Stimulated activated CD8-positive, alpha-beta memory T cell treated with anti-CD3 and anti-CD28 coated beads, Interleukin-15, amount 100 ng/mL, for 24 hours (primary cell): ENCODE data around the gene UNC13D.
A peak's percentile ranks its signal among the peaks of the same experiment; 100 is the strongest.

Source experiments
- DNase-seq: peaks from one replicate; pipeline ENCODE4 v3.0.0-alpha.2; 2020; ENCODE audit warnings: low read depth

Gene UNC13D

DNA sequence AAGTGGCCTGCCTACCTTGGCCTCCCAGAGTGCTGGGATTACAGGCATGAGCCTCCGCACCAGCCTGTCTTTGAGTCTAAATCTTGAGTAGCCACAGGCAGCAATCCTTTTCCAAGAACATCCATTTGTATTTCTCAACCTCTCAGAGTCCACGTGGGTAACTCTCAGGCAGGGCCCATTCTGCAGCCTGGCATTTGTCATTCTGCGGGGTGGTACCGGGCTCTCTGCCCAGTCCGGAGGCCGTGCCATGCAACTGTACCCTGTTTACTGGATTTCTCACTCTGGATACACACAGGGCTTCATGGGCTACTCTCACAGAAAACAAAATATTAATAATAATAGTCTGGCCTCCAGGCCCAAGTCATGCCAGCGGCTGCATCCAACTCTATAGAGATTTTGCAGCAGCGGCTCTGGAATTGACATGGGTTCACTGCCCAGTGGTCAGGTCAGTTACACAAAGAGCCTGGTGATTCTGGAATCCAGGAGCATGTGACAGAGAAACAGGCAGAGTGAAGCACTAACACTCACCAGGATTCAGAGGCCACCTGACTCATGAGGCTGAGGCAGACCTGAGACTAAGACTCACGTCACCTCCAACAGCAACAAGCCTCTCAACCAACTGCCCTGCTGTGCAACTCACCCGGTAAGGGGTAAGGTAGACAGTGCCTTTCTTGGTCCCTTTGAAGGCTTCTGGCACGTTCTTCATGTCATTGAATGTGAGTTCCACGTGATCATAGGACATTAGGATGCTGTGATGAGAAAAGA is 6.9 kb upstream of the UNC13D start:
- no peak for DNase-seq

DNA sequence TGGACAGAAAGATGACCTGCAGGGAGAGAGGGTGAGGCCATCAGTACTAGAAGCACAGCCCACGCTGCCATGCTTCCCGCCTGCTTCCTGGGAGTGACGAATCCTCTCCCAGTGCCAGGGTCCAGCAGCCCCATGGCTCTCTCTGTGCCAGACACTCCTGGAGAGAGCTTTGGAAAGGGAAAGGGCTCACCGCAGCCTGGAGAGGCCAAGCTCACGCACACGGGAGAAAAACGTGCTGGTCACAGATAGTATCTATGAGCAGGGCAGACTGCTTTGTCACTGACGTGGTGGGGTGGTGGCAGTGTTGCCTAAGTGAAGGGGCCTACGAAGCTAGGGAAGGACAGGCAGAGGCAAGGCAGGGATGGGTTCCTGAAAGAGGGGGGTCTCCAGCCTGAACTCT is 5.5 kb upstream of the UNC13D start:
- no peak for DNase-seq

DNA sequence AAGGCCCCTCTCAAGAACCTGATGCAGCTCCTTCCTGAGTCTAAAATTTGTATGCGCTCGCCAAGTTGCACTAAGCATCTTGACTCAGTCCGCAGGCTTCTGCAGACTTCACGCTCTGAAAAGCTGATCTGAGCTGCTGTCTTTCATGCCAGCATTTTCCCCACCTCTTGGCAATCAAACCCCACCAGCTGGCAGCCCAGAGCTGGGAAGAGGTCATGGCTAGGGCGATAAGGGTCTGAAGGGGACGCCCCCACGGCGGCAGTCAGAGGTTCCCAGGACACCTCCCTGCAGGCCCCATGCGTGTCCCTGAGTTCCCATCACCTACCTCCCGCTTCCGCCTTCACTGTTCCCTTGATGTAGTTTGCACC is 5.1 kb upstream of the UNC13D start:
- no peak for DNase-seq

DNA sequence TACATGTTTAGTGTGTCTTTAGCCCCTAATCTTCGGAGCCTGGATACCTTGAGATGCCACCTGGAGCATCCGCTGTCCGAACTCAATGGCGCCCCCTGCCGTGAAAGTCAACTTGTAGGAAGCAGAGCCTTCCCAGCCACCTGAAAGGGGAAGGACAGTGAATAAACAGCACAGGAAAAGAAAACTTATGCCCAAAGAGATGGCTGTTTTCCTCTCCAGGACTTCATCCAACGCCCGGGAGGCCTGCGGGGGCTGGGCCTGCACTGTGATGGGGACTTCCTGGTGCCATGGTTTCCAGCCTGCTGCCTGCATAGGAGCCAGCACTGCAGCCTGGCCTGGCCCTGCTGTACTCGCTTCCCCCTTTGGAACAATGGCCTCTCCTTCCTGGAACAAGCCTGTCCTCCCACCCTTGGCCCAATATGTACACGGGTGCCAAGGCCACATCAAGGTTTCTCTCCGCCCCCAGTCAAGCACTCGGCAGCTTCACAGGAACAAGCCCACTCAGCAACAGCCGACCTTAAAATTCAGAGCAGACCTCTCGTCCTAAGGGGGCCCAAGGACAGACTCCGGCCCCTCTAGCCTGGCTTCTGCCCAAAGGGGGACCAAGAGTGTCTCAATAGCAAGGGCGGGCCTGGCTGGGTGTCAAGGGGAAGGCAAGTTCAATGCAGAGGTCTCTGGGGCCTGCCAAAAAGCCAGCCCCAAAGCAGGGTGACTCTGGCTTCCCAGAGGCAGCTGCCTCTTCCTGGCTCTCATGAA is 4.5 kb upstream of the UNC13D start:
- peak; percentile 72 for DNase-seq

DNA sequence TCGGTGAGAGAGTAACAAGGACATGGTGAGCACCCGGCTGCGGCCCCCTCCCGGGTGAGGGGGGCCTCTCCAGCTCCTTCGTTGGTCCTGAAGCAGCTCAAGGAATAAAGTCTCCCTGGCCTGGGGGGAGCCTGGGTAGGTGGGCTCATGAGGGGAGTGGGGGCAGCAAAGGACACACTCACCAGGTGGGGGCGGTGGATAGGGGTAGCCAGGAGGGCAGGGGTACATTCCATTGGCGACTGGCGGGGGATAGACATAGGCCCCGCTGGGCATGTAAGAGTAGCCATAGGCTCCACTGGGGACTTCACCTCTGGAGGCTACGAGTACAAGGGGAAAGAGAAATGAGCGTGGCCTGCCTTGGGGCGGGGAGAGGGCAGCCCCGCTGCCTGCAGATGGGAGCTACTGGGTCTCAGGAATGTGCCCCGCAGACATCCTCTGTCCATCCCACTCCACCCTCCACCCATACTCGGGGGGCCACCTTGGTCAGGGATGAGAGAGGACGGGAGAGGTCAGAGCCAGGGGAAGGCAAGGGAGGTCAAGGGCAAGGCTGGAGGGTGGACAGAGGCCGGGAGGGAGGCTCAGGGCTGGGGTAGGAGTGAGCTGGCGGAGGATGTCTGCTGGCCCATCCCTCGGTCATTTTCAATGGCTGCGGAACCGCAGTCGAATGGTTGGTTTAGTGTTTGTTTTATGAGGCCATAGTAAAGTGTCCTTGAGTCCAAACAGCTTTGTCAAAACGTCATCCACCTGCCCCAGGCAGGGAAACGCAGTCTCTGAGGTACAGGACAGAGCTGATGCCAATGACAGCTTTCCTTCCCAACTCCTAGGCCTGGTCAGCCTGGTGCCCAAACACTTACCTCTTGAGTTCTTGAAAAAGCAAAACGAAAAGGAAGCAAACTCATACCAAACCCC is 3.7 kb upstream of the UNC13D start:
- no peak for DNase-seq

DNA sequence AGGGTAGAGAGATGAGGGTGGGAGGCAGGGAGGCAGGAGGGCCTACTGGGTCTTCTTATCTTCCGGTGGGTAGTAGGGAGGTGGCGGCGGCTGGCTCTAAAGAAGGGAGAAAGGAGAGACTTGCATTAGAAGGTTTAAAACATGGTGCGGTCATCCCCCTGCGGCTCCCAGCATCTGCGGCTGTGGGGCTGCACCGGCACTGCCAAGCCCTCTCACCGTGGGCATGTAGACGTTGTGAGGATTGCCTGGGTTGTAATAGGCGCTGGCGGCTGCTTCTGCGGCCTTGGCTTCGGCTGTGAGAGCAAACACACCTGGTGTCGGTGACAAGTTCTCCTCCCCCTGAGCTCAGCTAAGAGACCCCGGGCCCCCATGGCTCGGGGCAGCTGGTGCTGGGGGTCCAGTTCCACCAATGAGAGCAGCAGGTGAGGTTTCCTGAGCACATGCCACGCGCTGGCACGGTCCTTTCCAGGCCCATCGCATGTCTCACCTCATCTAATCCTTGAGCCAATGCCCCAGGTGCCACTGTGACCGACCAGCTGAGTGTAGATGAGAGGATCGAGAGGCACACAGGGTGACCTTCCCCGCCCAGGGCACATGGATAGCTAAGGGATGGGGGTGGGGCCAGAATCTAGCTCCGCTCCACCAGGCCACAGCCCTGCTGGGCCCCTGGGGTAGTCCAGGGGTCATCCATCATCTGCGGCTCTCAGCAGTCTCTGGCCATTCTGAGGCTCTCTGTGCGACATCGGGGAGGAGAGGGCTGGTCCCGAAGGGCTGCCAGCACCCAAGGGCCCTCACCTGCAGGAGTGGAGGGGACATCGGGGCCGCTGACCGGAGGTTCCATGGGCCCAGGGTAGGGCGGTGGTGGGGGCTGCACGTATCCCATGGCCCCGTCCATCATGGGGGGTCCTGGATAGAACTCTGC is 2.7 kb upstream of the UNC13D start:
- DNase-seq: no peak

DNA sequence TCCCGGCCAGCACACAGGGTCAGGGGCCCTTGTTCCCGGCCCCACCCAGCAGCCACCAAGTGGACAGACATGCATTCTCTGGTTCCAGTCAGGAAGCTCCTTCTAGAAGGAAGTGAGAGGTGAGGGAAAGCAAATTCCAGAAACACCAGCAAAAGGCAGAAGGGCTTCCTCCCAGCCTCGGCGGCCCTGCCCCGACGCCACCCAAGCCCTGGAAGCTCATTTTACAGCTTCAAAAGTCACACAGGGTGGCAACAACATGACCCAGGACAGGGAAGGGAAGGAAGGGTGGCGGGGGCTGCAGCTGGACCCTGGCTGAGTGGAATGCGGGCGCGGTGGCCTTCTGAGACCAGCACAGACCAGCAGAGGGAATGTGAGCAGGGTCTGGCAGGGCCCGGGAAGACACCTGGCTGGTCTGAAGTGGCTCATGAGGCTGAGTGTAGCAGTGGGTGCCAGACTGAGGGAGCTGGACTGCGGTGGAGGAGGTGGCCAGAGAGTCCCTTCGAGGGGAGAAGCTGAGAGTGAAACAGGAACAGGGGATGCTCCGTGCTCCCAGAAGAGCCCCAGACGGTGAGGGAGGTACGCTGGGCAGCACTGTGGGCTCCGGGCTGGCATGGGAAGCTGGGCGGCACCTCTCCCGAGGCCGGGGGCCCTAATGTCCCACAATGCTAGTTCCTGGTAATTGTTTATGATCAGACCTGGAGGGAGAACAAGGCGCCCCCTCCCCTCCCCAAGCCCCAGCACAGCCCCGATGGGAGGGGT is 1.9 kb upstream of the UNC13D start:
- DNase-seq: no peak

DNA sequence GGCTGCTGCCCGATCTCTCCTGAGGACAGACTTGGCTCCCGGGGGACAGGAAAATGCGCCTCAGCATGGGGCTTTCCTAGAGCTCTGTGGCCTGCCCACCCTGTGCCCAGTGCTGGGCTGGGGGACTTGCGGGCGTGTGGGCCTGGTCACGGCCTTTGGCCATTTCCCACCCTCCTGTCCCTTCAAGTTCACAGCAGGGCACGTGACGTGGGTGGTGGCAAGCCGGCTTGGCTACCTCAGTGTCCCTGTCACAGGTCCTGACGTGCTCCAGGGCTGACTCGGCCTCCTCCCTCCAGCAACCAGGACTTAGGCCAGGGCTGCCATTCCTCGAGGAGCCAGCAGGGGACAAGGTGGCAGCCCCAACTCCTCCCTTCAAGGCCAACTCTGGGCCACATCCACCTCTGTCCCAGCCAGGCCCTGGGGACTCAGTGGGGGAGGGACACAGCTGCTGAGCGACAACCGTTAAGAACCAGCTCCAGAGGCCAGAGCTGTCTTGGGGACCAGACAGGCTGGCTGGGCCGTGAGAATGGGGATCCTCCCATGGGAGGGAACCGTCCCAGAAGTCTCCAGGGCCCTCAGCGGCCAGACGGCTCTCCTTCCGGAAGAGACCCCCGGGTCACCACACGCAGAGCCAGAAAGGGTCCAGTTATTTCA is 981 bp upstream of the UNC13D start:
- no peak for DNase-seq

DNA sequence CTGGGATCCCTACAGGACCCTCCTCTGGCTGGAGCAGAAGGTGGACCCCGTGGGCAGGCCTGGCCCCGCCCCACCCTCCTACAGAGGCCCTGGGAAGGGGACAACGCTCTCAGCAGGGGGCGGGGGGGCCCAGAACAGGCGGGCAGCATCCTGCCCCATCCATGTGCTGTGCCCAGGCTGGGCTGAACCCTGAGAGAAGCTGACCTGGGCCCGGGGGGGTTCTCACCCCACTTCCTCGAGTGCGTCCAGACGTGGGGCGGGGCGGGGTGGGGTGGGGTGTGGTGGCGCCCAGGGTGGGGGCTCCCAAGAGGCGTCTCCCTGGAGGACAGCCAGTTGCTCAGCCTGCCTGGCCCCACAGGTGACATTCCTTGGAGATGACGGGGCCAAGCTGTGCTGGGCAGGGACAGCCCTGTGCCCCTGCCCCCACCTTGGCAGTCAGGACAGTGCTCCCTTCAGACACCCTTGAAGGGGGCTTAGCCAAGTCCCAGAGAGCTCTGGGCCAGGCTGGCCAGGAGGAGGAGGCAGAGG is 390 bp upstream of the UNC13D start:
- DNase-seq: no peak

DNA sequence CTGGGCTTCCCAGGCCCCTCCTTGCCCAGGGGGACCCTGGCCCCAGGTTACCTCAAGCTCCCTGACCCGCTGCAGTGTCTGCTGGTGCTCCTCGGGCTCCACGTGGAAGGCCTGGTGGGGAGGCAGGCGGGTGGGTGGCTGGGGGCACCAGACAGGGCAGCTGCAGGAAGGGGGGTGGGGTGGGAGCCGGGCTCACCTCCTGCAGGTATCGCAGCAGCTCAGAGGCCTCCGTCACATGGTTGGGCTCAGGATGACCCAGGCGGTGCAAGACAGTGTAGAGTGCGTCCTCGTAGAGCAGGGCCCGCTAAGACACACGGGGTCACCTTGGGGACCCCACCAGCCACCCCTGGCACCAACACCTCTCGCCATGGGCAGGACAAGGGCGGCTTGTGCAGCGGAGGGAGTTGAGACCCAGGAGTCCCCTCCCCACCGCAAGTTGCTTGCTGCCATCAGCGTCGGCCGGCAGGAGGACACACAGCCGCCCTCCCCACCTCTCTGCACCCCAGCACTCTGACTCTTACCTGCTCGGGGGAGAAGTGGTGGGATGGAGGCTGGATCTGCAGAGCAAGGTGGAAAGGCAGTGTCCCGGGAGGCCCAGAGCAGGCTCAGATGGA is 1.1 kb downstream of the UNC13D start:
- DNase-seq: no peak

DNA sequence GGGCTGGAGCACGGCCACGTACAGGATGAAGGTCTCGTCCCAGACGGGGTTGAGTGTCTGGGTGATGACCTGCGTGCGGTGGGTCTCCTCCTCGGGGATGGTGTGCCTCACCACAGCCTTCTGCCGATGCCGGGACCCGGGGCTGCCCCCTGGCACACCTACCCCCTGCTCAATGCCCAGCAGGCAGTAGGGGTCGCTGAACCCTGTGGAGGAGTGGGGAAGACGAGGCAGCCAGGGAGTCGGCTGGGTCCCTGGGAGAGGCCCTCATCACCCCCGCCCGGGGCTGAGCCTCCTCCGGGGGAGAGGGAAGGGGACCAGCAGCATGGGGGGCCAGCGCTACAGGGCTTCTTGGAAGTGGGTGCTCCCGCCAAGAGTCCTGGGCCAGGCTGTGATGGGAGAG is 1.8 kb downstream of the UNC13D start:
- DNase-seq: no peak

DNA sequence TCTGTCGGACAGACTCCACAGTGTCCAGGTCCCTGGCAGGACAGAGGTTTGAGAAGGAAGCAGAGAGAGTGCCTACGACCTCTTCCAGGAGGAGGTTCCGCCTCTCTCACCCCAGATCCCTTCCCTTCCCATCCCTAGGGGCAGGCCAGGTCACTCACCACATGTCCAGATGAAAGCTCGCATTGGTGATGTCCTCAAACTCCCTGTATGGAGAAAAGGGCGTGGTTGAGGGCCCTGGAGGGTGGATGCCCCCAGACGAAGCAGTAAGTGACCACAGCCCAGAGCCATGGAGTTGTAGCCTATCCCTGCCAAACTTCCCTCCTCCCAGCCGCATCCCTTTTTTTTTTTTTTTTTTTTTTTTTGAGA is 3.4 kb downstream of the UNC13D start:
- no peak for DNase-seq

DNA sequence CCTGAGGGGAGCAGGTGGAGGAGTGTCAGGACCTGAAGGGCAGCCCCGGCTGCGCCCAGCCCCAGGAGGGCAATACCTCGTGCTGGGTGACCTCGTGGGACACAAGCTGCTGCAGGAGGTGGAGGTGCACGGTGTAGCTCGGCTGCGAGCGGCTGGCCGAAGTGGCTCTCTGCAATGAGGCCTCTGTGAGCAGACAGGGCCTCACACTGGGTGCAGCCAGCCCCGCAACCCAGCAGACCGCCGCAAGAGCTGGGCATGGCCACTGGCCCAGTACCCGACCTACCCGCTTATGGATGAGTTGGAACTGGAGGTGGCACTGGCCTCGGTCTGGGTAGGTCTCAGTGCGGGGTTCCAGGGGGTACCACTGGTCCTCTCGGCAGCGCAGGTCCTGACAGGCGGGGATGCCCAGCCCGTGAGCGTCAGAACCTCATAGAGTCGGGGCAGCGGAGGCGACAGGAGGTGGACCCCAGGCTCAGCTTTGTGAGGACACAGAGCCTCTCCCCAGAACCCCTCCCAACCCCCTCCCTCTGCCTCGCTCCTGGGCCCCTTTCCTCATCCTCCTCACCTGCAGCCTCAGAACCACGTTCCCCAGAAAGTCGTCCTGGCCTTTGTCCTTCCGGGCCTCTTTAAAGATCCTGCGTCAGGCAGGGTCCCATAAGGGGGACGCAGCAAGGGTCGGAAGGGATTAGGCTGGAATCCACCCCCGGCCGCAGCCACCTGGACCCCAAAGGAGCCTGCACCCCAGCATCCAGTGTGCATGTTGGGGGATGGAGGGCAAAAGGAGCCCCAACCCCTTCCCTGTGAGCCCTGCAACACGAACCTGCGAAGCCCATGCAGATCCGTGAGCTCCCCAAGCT is 4.0 kb downstream of the UNC13D start:
- DNase-seq: no peak

DNA sequence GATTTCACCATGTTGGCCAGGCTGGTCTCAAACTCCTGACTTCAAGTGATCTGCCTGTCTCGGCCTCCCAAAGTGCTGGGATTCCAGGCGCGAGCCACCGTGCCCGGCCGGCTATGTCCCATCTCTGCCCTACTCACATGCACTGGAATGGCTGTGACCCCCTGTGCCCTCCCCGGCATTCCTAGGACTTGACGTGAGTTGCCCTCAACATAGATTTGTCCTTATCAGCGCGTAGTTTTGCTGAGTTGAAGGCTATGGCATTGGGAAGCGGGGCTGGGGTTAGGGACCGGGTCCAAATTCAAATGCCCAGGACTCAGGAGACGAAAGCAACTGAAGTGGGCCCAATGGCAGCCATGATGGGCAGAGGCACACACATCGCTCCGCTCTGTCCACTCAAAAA is 5.8 kb downstream of the UNC13D start:
- DNase-seq: no peak

DNA sequence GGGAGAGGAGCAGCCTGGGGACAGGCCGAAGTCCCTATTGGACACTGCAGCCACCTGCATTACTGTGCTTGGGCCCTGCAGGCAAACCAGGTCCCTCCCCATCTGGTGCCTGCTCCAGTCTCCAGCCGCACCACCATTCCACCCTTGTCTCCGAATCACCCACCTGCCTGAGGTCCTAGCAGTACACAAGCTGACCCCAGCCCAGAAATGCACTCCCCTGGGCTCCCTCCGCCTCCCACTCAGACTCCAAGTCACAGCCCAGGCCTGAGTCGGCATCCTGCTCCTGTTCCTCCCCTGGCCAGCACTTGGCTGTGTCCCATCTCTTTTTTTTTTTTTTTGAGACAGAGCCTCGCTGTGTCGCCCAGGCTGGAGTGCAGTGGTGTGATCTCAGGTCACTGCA is 6.3 kb downstream of the UNC13D start:
- no peak for DNase-seq

DNA sequence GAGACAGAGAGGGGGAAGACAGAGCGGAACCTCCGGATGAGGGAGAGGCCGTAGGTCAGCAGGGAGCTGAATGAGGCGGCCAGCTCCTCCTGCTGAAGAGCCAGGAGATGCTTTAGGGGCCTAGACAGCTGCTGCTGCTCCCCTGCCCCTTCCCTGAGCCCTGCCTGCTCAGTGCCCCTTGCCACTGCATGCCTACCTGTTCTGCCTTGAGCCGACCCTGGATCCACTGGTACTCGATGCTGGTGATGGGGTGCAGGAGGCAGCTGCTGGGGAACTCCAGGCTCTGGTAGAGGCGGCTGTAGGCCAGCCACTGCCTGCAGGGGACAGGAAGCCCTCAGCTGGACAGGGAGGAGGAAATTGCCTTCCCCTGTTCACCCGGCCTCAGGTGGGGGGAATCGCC is 7.6 kb downstream of the UNC13D start:
- no peak for DNase-seq

DNA sequence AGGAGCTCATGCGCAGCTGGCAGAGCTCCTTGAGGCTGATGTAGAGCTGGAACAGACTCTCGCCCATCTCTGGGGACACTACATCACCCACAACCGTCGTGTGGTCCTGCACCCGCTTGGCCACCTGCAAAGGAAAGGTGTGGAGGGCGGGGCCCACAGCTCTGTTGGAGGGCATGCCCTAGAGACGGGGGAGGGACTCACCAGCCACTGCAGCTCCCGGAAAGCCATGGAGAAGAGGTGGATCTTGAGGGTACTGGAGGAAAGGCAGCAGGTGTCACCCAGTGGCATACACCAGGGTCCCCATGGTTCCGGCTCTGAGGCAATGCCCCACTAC is 8.6 kb downstream of the UNC13D start:
- no peak for DNase-seq

DNA sequence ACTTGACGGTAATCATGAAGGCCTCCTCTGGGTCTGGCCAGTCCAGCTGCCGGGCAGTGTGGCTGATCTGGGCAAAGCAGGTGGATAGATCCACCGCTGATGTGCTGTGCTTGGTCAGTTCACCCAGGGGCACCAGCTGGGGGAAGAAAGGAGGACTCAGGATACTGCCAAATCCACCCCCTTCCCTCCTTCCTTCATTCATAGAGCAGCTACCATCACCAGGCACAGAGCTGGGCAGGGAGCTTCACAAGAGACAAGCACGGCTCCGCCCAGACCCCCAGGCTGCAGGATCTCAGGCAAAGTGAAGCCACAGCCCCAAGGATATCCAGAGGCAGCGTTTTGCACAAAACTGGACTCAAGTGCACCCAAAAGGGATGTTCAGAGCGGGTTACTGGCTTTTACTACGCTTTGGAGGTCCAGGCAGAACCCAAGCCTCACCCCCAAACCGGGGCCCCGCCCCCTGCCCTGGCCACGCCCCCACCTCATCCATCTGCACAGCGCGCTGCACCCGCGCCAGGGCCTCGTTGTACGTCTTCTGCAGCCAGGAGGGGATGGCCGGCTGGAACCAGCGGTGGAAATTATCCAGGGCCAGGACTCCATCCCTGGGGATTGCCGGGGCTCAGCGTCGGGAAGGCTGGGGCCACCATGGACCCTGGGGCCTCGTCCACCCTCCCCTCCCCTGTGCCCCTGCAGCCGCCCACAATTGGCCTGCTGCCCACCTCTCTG is 9.1 kb downstream of the UNC13D start:
- DNase-seq: no peak
